ENCODE data around the gene GET4.
"Not testable (repeated sequence)": the region's sequence is repeated elsewhere in the genome, so short reads cannot be mapped to it uniquely, and the experiment has no call there.

Gene GET4

GRCh38 chr7:937856-938484, 61.6 kb downstream of the GET4 start:
- H3K4me3 ChIP-seq (ENCODE audit: low read depth, low read length) = no peak overlapping the region
- no peak for DNase-seq (ENCODE audit: low read depth)
- in situ Hi-C loops (cut with HindIII; ENCODE audit: low sequenced_read_pairs) = no loop called here
- no peak for TF ChIP-seq CTCF (IDR thresholded peaks at IDR 0.05; ENCODE audit: low read depth, low read length, missing control alignments)

GRCh38 chr7:938546-939185, 62.3 kb downstream of the GET4 start:
- TF ChIP-seq CTCF (IDR thresholded peaks at IDR 0.05; ENCODE audit: low read depth, low read length, missing control alignments) = no peak
- no peak for DNase-seq (ENCODE audit: low read depth)
- no peak overlapping the region for H3K4me3 ChIP-seq (ENCODE audit: low read depth, low read length)
- in situ Hi-C loops (cut with HindIII; ENCODE audit: low sequenced_read_pairs) = no loop called here

DNA sequence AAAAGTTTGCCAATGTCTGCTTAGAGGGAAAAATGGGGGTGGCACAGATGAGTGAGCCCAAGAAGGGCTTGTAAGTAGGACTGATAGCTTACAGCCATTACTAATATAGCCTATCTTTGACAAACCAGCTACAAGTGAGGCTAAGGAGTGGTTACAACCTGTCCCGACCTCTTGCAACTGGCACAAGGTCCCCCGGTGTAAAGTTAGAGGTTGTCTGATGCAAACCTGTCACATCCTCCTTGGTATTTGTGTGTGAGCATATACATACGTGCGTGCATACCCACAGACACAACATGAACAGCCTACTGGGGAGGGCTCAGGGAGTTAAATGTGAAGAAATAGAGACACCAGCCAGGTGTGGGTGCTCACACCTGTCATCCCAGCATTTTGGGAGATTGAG, 63.5 kb downstream of the GET4 start:
- in situ Hi-C loops (cut with HindIII; ENCODE audit: low sequenced_read_pairs) = no loop called here
- no peak for DNase-seq (ENCODE audit: low read depth)
- H3K4me3 ChIP-seq (ENCODE audit: low read depth, low read length) = no peak overlapping the region
- TF ChIP-seq CTCF (IDR thresholded peaks at IDR 0.05; ENCODE audit: low read depth, low read length, missing control alignments) = no peak

- no peak overlapping the region for H3K4me3 ChIP-seq (ENCODE audit: low read depth, low read length)
- TF ChIP-seq CTCF (IDR thresholded peaks at IDR 0.05; ENCODE audit: low read depth, low read length, missing control alignments) = no peak
- DNase-seq (ENCODE audit: low read depth) = no peak
- in situ Hi-C loops (cut with HindIII; ENCODE audit: low sequenced_read_pairs) = no loop called here
Observed at GRCh38 chr7:940599-941408, 64.5 kb downstream of the GET4 start.

DNA sequence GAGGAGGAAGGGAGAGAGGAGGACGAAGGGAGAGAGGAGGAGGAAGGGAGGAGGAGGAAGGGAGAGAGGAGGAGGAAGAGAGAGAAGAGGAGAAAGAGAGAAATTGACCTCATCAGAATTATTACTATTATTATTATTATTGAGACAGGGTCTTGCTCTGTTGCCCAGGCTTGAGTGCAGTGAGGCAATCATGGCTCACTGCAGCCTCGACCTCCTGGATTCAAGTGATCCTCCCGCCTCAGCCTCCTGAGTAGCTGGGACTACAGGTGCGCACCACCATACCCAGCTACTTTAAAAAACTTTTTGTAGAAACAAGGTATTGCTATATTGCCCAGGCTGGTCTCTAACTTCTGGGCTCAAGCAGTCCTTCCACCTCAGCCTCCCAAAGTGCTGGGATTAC, 67.4 kb downstream of the GET4 start:
- DNase-seq (ENCODE audit: low read depth); in situ Hi-C loops (cut with HindIII; ENCODE audit: low sequenced_read_pairs); H3K4me3 ChIP-seq (ENCODE audit: low read depth, low read length): not testable (repeated sequence)

GRCh38 chr7:944744-945143, 68.4 kb downstream of the GET4 start:
- TF ChIP-seq CTCF (IDR thresholded peaks at IDR 0.05; ENCODE audit: low read depth, low read length, missing control alignments) = no peak
- DNase-seq (ENCODE audit: low read depth) = no peak

GRCh38 chr7:945147-945555, 68.8 kb downstream of the GET4 start:
- TF ChIP-seq CTCF (IDR thresholded peaks at IDR 0.05; ENCODE audit: low read depth, low read length, missing control alignments) = no peak
- DNase-seq (ENCODE audit: low read depth) = no peak
- in situ Hi-C loops (cut with HindIII; ENCODE audit: low sequenced_read_pairs) = no loop called here
- H3K4me3 ChIP-seq (ENCODE audit: low read depth, low read length) = no peak overlapping the region

More at GRCh38 chr7:944744-945143, 68.4 kb downstream of the GET4 start:
- no peak overlapping the region for H3K4me3 ChIP-seq (ENCODE audit: low read depth, low read length)
- in situ Hi-C loops (cut with HindIII; ENCODE audit: low sequenced_read_pairs) = no loop called here
